GM18873 (cell line): Measurements from ENCODE around the gene DISC1.

Source experiments
- ATAC-seq: cut with Tn5 transposase; IDR thresholded peaks from one replicate; pipeline ENCODE4 v1.9.1; 2021; ENCODE audit warnings: mild to moderate bottlenecking, moderate library complexity, moderate number of reproducible peaks; ENCODE audit not compliant: unreplicated experiment, low FRiP score

Gene DISC1

DNA sequence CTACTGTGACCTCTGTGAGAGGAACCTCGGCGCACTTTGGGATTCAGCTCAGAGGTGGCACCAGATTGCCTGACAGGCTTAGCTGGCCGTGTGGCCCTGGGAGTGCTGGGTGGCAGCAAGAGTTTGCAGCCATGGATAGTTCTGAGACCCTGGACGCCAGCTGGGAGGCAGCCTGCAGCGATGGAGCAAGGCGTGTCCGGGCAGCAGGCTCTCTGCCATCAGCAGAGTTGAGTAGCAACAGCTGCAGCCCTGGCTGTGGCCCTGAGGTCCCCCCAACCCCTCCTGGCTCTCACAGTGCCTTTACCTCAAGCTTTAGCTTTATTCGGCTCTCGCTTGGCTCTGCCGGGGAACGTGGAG lies 67.5 kb downstream of the DISC1 start:
- no peak for ATAC-seq

DNA sequence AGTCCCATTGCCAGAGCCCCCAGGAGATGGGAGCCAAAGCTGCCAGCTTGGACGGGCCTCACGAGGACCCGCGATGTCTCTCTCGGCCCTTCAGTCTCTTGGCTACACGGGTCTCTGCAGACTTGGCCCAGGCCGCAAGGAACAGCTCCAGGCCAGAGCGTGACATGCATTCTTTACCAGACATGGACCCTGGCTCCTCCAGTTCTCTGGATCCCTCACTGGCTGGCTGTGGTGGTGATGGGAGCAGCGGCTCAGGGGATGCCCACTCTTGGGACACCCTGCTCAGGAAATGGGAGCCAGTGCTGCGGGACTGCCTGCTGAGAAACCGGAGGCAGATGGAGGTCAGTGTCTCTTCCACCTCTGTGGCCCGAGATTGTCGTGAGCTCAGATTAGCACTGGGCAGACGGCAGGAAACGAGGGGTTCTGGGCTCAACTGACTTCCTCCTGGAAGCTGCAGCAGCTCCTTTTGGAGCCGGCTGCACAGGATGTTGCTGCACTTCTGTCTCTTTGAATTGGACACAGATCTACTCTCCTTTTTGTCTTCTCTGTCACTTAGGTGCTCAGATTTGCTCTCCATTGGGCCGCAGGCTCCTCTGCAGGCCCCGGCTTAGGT lies 68.0 kb downstream of the DISC1 start:
- no peak for ATAC-seq

- ATAC-seq: no peak
Measured at GRCh38 chr1:231695439-231696255, 69.1 kb downstream of the DISC1 start.

GRCh38 chr1:231699784-231700183 lies 73.2 kb downstream of the DISC1 start:
- ATAC-seq: no peak

GRCh38 chr1:231701306-231701705 lies 74.7 kb downstream of the DISC1 start:
- no peak for ATAC-seq

- no peak for ATAC-seq
Measured at GRCh38 chr1:231702331-231702730, 75.7 kb downstream of the DISC1 start.

- ATAC-seq: no peak
Measured at GRCh38 chr1:231702804-231703203, 76.2 kb downstream of the DISC1 start.

DNA sequence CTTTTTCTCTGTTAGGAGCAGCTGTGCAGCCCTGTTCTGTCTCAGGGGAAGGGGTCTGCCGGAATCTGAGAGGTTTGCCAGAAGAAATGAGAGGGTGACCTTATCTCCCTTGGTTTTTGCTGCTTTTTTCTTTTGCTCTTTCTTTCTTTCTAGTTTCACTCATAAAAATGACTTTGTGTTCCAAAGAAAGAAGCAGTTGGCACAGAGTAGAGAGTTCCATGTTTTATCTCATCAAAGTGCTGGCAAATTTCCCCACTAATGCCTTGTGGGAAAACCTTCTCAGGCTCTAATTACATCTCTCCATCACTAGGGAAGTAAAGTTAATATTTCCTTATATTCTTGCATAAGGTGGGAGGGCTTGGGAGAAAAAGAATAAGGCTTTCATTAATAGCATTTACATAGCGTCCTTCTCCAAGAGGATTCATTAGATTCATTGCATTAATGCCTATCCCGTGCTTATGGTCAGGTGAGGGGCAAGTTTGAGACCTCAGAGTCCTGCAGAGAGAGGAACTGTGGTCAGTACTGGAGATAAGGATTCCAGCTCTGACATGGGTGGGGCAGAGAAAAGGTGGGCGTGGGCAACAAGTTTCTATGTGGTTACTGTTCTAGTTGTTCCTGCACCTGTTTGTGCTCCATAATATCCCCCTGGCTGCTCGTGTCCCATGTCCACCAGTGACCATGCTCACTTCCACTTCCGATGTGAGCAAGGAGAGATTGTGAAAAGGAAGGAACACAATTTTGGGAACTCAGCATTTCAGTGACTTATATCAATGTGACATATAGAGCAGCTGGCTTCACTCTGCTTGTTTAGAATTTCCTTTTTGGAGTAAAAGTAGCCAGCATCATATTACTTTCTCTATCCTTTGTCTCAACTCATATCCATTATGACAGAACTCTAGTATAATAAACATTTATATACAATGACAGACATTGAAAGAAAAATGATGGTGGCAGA lies 79.5 kb downstream of the DISC1 start:
- ATAC-seq: no peak

DNA sequence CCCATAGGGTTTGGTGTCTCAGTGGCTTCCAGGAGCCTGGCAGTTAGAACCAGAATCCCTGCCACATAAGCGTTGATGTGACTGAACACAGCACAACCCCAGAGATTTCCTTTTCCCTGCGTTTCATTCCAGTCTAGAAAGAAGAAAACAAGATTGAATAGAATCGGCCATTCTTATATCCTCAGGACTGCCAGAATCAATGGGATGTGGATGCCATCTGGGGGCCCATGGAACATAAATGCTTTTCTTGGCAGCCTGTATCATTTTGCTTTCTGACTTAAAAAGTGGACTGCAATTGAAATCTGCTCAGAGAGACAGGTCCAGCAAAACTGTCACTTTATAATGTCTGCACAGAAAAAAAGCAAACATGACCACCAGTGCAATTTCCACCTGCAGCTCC lies 80.3 kb downstream of the DISC1 start:
- ATAC-seq: no peak

GRCh38 chr1:231707407-231707806 lies 80.8 kb downstream of the DISC1 start:
- ATAC-seq: no peak

GRCh38 chr1:231708394-231708793 lies 81.8 kb downstream of the DISC1 start:
- ATAC-seq: no peak

DNA sequence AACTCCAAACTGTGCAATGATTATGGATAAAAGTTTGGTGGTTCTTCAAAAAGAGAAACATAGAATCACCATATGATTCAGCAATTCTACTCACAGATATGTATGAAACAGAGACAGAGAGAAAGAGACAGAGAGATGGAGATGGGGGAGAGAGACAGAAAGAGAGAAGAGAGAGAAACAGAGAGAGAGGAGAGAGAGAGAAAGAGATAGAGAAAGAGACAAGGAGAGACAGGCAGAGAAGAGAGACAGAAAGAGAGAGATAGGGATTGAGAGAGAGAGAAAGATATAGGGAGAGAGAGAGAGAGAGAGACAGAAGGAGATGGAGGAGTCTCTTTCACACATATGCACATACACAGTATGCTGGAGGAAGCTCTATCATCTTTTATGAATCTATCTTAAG lies 87.8 kb downstream of the DISC1 start:
- ATAC-seq: no peak

- no peak for ATAC-seq
Measured at GRCh38 chr1:231715816-231716722, 89.5 kb downstream of the DISC1 start.

DNA sequence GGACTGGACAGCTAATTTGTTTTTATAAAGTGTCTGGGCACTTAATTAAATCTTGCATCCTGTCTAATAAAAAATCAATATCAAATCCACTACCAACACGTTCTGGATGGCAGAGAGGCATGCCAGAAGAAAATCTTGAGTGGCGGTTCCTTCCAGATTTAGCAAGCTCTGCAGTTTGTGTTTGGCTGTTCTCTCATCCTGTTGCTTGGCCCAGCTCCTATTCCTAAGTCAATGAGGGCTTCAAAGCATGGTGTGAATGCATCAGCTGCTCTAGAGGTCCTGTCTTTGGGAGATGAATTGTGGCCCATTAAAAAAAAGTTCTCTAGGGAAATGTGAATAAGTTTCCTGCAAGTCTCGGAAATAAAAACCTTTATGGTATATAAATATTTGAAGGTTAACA lies 90.3 kb downstream of the DISC1 start:
- no peak for ATAC-seq

- ATAC-seq: no peak
Measured at GRCh38 chr1:231719485-231720183, 93.0 kb downstream of the DISC1 start.

DNA sequence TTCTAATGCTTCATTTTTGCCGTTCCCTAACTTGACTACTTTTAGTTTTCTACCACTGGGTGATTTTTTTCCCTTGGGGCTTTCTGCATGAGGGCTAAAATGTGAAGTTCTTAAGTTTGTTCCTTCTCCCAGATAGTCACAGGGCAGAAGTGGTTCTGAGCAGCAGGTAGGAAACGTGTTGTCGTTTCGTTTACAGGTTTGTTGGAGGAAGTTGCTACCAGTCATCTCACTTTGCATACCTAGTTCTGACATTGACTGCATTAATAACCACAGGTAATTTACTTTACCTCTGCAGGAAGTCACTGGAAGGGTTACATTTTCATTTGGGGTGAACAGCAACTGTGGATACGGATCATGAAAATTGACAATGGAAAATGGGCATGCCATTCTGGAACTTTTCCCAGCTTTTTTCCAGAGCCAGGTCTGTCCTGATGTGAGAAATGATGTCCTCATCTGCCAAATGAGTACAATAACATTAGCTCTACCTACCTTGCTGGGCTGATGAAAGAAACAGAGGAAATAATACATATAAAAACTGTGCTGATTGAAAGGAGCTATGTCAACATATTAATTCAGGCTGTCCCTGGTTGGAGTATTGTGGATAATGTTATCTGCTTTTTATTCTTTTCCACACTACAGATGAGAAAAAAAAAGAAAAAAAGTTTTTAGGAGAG lies 94.2 kb downstream of the DISC1 start:
- ATAC-seq: no peak

- no peak for ATAC-seq
Measured at GRCh38 chr1:231721436-231721835, 94.8 kb downstream of the DISC1 start.

GRCh38 chr1:231722356-231722755 lies 95.8 kb downstream of the DISC1 start:
- ATAC-seq: no peak

GRCh38 chr1:231723146-231723545 lies 96.6 kb downstream of the DISC1 start:
- no peak for ATAC-seq
